ENCODE results near the gene BTN3A1. TPM values are rescaled to one million over a fixed set of nuclear protein-coding genes. Genes with fewer than 3 reads are reported as not detected.
A peak's percentile ranks its signal among the peaks of the same experiment; 100 is the strongest.

The BTN3A1 gene
- total and polyA plus RNA-seq, 2 of the 13 experiments (the other 11 are each of a cell fraction or from before 2014, with no cell fraction given) = 13.3 to 14.0 TPM

DNA sequence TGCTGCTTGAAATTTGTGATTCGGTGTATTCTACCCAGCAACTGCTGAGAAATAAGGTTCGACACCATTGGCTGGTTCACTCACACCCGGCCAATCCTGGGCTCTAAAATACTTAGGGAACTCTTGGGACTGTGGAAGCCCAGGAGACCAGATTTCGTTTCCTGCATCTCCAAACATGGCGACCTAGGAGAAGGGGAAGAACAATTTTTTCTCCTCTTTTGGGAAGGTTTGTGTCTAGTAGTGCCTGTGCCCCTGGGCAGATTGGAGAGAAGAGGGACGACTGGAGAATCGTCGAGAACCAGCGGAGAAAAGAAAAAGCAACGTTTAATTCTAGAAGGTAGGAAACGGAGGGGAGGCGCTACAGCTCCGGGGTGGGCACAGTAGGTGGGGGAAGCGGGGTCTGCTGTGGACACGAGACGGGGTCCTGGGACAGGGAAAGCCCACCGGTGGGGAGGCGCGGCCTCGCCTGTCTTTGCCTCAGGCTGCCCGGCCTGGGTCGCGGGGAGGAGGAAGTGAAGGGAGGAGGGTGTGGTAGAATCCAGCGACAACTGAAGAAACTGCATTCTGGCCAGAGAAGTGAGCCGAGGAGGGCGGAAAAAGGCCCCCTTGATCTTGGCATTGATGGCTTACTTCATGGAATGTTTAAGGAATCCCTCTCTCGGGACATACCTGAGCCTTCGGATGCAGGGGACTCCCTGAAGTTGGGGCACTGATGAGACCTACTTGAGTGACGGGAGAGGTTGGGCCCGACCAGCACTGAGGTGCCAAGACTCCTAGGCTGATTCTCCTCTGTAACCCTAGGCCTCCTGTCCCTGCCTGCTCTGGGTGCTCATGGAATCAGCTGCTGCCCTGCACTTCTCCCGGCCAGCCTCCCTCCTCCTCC lies 56.0 kb downstream of the BTN3A1 start, which contains the start of gene BTN2A1 (continued):
- TF ChIP-seq, protein P1, sequence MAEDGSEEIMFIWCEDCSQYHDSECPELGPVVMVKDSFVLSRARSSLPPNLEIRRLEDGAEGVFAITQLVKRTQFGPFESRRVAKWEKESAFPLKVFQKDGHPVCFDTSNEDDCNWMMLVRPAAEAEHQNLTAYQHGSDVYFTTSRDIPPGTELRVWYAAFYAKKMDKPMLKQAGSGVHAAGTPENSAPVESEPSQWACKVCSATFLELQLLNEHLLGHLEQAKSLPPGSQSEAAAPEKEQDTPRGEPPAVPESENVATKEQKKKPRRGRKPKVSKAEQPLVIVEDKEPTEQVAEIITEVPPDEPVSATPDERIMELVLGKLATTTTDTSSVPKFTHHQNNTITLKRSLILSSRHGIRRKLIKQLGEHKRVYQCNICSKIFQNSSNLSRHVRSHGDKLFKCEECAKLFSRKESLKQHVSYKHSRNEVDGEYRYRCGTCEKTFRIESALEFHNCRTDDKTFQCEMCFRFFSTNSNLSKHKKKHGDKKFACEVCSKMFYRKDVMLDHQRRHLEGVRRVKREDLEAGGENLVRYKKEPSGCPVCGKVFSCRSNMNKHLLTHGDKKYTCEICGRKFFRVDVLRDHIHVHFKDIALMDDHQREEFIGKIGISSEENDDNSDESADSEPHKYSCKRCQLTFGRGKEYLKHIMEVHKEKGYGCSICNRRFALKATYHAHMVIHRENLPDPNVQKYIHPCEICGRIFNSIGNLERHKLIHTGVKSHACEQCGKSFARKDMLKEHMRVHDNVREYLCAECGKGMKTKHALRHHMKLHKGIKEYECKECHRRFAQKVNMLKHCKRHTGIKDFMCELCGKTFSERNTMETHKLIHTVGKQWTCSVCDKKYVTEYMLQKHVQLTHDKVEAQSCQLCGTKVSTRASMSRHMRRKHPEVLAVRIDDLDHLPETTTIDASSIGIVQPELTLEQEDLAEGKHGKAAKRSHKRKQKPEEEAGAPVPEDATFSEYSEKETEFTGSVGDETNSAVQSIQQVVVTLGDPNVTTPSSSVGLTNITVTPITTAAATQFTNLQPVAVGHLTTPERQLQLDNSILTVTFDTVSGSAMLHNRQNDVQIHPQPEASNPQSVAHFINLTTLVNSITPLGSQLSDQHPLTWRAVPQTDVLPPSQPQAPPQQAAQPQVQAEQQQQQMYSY (CRISPR knock-in tag; IDR thresholded peaks at IDR 0.05) = peak; percentile 74; the same call in 1 of the 2 replicates
- 0 out of 2 replicates have a peak, but pooled peaks have one; percentile 7 for TF ChIP-seq GZF1 (CRISPR knock-in tag; IDR thresholded peaks at IDR 0.05)
- no peak for TF ChIP-seq CEBPG (CRISPR knock-in tag; IDR thresholded peaks at IDR 0.05)
- TF ChIP-seq ZNF354B (CRISPR knock-in tag; IDR thresholded peaks at IDR 0.05) = no peak
- TF ChIP-seq ZC3H13 (CRISPR knock-in tag; IDR thresholded peaks at IDR 0.05) = peak; percentile 71
- TF ChIP-seq, protein P2, sequence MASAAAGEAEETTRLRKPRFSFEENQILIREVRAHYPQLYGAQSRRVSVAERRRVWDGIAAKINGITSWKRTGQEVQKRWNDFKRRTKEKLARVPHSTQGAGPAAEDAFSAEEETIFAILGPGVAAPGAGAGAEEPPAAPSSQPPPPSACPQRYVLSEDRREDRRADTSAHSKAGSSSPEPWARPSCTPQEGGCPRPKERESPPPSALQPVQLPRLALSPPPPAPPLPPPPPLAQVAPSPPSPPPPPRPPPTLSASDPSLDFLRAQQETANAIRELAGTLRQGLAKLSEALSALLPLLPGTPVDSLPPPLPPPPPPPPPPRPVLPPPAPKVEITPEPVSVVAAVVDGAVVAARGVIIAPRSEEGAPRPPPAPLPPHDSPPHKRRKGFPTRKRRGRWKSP (CRISPR knock-in tag; IDR thresholded peaks at IDR 0.05) = no peak
- TF ChIP-seq, protein P3, sequence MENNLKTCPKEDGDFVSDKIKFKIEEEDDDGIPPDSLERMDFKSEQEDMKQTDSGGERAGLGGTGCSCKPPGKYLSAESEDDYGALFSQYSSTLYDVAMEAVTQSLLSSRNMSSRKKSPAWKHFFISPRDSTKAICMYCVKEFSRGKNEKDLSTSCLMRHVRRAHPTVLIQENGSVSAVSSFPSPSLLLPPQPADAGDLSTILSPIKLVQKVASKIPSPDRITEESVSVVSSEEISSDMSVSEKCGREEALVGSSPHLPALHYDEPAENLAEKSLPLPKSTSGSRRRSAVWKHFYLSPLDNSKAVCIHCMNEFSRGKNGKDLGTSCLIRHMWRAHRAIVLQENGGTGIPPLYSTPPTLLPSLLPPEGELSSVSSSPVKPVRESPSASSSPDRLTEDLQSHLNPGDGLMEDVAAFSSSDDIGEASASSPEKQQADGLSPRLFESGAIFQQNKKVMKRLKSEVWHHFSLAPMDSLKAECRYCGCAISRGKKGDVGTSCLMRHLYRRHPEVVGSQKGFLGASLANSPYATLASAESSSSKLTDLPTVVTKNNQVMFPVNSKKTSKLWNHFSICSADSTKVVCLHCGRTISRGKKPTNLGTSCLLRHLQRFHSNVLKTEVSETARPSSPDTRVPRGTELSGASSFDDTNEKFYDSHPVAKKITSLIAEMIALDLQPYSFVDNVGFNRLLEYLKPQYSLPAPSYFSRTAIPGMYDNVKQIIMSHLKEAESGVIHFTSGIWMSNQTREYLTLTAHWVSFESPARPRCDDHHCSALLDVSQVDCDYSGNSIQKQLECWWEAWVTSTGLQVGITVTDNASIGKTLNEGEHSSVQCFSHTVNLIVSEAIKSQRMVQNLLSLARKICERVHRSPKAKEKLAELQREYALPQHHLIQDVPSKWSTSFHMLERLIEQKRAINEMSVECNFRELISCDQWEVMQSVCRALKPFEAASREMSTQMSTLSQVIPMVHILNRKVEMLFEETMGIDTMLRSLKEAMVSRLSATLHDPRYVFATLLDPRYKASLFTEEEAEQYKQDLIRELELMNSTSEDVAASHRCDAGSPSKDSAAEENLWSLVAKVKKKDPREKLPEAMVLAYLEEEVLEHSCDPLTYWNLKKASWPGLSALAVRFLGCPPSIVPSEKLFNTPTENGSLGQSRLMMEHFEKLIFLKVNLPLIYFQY (CRISPR knock-in tag; IDR thresholded peaks at IDR 0.05; ENCODE audit: borderline replicate concordance) = no peak
- TF ChIP-seq ZBTB38 (CRISPR knock-in tag; IDR thresholded peaks at IDR 0.05) = no peak
- TF ChIP-seq MEF2D (CRISPR knock-in tag; IDR thresholded peaks at IDR 0.05) = no peak
- TF ChIP-seq ZNF143 (CRISPR knock-in tag; IDR thresholded peaks at IDR 0.05) = no peak
- TF ChIP-seq SNAI1 (CRISPR knock-in tag; IDR thresholded peaks at IDR 0.05; ENCODE audit: borderline replicate concordance) = no peak
- no peak for TF ChIP-seq SMYD3 (CRISPR knock-in tag; IDR thresholded peaks at IDR 0.05)
- TF ChIP-seq, protein P4, sequence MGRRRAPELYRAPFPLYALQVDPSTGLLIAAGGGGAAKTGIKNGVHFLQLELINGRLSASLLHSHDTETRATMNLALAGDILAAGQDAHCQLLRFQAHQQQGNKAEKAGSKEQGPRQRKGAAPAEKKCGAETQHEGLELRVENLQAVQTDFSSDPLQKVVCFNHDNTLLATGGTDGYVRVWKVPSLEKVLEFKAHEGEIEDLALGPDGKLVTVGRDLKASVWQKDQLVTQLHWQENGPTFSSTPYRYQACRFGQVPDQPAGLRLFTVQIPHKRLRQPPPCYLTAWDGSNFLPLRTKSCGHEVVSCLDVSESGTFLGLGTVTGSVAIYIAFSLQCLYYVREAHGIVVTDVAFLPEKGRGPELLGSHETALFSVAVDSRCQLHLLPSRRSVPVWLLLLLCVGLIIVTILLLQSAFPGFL (CRISPR knock-in tag; IDR thresholded peaks at IDR 0.05) = no peak
- no peak for TF ChIP-seq NR1H2 (CRISPR knock-in tag; IDR thresholded peaks at IDR 0.05; ENCODE audit: borderline replicate concordance, low read depth)
- TF ChIP-seq GLI4 (CRISPR knock-in tag; IDR thresholded peaks at IDR 0.05; ENCODE audit: borderline replicate concordance) = no peak
- TF ChIP-seq MTA1 (CRISPR knock-in tag; IDR thresholded peaks at IDR 0.05; ENCODE audit: borderline replicate concordance) = 0 out of 2 replicates have a peak, but pooled peaks have one; percentile 22
- TF ChIP-seq, protein P5, sequence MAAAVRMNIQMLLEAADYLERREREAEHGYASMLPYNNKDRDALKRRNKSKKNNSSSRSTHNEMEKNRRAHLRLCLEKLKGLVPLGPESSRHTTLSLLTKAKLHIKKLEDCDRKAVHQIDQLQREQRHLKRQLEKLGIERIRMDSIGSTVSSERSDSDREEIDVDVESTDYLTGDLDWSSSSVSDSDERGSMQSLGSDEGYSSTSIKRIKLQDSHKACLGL (CRISPR knock-in tag; IDR thresholded peaks at IDR 0.05) = no peak
- TF ChIP-seq DPF2 (CRISPR knock-in tag; IDR thresholded peaks at IDR 0.05; ENCODE audit: borderline replicate concordance, low read depth) = no peak
